Kidney epithelial cell (primary cell): ENCODE results near the gene CTAG1B. TPM values are rescaled to one million over a fixed set of nuclear protein-coding genes. Genes with fewer than 3 reads are reported as not detected.

Source experiments
- DNase-seq: peaks from one replicate; pipeline ENCODE4 v3.0.0-alpha.2; 2010; ENCODE audit warnings: low read depth
- H3K27me3 ChIP-seq: 2 replicates; pipeline ENCODE4 v1.6.0; 2011; ENCODE audit warnings: low read length; ENCODE audit not compliant: control insufficient read depth, insufficient read depth
- H3K36me3 ChIP-seq: 2 replicates; pipeline ENCODE4 v1.5.1; 2011; ENCODE audit warnings: low read length; ENCODE audit not compliant: control insufficient read depth, insufficient read depth
- H3K4me3 ChIP-seq: 2 replicates; pipeline ENCODE4 v1.5.1; 2011; ENCODE audit warnings: low read depth, mild to moderate bottlenecking, control low read depth, low read length
- total RNA-seq: library from RNA; depleted of rRNA; stranded (reverse); fragments of >200 nt; gene quantifications from 2 replicates; pipeline ENCODE4 v1.2.3, GENCODE V29; 2015
- TF ChIP-seq, protein P1 (sequence below): IDR thresholded peaks from 2 replicates; pipeline ENCODE4 v1.5.1; 2011; ENCODE audit warnings: mild to moderate bottlenecking, moderate library complexity, low read length, control low read depth, inconsistent platforms; ENCODE audit not compliant: insufficient read depth, poor library complexity, severe bottlenecking

CTAG1B gene
- total RNA-seq, 1 donor from 2014 or later = not detected

DNA sequence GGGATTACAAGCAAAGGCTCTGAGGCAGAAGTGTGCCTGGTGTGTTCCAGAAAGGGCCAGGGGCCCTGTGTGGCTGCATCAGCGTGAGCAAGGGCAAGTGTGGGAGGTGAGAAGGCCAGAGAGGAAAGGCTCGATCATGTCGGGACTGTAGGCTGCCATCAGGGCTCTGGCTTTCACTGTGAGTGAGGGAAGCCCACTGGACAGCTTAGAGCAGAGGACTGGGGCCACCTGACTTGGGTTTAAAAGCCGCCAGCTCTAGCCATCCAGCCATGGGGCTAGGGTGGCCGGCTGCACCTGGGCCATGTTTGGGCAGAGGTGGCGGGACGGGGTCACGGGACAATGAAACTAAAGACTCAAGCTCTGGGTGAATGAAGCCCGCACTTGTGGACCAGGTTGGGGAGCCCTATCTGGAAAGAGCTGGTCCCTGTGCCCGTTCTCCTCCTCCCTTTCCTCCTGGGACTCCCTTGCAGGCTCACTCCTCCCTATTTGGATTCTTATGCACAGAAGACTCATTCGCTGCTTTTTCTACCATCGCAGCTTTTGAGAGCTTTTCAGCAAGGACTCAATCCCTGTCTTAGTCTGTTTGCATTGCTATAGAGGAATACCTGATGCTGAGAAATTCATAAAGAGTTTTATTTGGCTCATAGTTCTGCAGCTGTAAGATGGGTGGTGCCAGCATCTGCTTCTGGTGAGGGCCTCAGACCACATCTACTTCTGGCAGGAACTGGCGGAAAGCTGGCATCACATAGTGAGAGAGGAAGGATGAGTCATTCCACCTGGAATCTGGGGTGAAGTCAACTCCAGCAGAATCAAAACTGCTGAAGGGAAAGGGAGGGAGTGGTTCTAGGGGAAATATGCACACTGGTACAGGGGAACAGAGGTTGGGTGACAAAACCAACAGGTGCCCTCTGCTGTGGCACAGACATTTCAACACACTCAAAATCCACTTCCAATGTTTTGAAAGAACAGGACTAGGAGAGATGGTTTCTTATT is 15.3 kb downstream of the CTAG1B start:
- H3K4me3 ChIP-seq = no peak overlapping the region
- no peaks in the 10 kb centered on the region for H3K27me3 ChIP-seq
- peak; percentile 54 for DNase-seq
- H3K36me3 ChIP-seq = no peaks in the 10 kb centered on the region
- TF ChIP-seq, protein P1, sequence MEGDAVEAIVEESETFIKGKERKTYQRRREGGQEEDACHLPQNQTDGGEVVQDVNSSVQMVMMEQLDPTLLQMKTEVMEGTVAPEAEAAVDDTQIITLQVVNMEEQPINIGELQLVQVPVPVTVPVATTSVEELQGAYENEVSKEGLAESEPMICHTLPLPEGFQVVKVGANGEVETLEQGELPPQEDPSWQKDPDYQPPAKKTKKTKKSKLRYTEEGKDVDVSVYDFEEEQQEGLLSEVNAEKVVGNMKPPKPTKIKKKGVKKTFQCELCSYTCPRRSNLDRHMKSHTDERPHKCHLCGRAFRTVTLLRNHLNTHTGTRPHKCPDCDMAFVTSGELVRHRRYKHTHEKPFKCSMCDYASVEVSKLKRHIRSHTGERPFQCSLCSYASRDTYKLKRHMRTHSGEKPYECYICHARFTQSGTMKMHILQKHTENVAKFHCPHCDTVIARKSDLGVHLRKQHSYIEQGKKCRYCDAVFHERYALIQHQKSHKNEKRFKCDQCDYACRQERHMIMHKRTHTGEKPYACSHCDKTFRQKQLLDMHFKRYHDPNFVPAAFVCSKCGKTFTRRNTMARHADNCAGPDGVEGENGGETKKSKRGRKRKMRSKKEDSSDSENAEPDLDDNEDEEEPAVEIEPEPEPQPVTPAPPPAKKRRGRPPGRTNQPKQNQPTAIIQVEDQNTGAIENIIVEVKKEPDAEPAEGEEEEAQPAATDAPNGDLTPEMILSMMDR = no peak

DNA sequence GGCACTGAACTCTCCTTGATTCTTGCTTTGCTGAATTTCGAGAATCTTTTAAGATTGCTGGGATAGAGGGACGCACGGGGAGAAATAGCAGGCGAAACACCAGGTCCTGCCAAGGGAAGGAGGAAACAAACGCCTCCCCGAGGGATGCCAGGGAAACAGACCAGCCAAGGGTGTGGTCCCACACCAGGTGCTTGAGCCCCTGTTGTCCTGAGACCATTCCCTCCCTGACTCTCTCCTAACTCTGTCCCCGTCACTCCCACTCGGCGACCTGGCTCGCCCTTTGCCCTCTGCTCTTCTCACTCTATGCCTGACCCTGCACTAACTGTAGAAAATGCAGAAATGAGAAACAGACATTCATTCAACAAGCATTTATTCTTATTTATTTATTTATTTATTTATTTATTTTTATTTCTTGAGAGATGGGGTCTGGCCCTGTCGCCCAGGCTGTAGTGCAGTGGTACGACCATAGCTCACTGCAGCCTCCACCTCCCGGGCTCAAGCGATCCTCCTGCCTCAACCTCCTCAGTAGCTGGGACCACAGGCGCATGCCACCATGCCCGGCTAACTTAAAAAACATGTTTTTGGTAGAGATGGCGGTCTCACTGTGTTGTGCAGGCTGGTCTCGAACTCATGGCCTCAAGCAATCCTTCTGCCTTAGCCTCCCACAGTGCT is 16.2 kb downstream of the CTAG1B start:
- Histone ChIP-seq H3K27me3 (no peaks in the 10 kb centered on the region), H3K4me3 (no peak overlapping the region), H3K36me3 (no peaks in the 10 kb centered on the region)
- DNase-seq = no peak
- TF ChIP-seq, protein P1 = no peak

- no peak for DNase-seq
- Histone ChIP-seq H3K4me3 (no peak overlapping the region), H3K36me3 (no peaks in the 10 kb centered on the region), H3K27me3 (no peaks in the 10 kb centered on the region)
- TF ChIP-seq, protein P1 = no peak
These were observed 16.9 kb downstream of the CTAG1B start for GRCh38 chrX:154602226-154602625.

DNA sequence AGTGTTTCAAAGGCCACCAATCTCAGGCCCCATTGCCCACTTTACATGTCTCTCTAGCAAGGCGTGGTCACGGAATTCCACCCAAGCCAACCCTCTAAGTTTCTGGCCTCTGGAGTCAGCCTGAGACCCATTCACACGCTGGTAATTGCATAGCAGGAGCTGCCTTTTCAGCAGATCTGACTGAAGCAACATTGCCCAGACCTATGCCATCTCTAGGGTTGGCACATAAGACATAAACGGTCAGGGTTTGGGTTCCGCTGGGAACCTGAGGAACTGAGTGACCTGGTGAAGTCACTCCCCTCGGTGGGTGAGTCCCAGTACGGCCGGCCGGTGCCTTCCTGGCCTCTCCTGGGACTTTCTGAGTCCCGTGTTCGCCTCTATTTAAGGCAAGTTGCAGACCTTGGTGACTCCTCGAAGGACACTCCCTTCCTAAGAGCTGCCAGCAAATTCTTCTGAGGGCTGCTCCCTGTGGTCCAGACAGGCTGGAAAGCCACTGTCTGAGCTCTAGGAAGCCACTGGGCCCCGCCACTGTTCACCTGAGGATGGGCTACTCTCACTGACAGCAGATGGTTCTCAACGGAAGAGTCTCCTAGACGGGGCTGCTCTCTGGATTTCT is 18.2 kb downstream of the CTAG1B start:
- TF ChIP-seq, protein P1 = no peak
- no peak overlapping the region for H3K4me3 ChIP-seq
- no peaks in the 10 kb centered on the region for H3K36me3 ChIP-seq
- no peak for DNase-seq
- H3K27me3 ChIP-seq = no peaks in the 10 kb centered on the region

- Histone ChIP-seq H3K27me3 (no peaks in the 10 kb centered on the region), H3K4me3 (no peak overlapping the region), H3K36me3 (no peaks in the 10 kb centered on the region)
- no peak for DNase-seq
- TF ChIP-seq, protein P1 = no peak
These were observed 19.6 kb downstream of the CTAG1B start for GRCh38 chrX:154599531-154599930.
